HEK293 (cell line): Measurements from ENCODE around the gene MED8.

ENCODE experiments used
- CTCF ChIP-seq: fragments of 450-650 bp; formaldehyde crosslinking; IDR thresholded peaks from 2 replicates; pipeline ENCODE4 v1.5.1; 2016; ENCODE audit warnings: missing biosample characterization, missing genetic modification characterization
- KLF10 ChIP-seq: fragments of 450-650 bp; IDR thresholded peaks from 2 replicates; pipeline ENCODE4 v1.5.1; 2018; ENCODE audit warnings: missing biosample characterization, mild to moderate bottlenecking, missing genetic modification characterization
- ZBTB11 ChIP-seq: fragments of 450-650 bp; formaldehyde crosslinking; conservative IDR thresholded peaks from 2 replicates; pipeline ENCODE4 v1.5.1; 2016; ENCODE audit warnings: low read depth, missing biosample characterization, missing genetic modification characterization
- ZNF274 ChIP-seq, 2 experiments: fragments of 200-500 bp in 1 of 2; fragments of 450-650 bp in 1 of 2; sonication (Bioruptor generic) in 1 of 2; formaldehyde crosslinking in 1 of 2; IDR thresholded peaks; 2 replicates each; pipeline versions ENCODE4 v1.5.1 to v1.6.1; 2014 to 2016; ENCODE audit warnings: borderline replicate concordance in 1 of 2, inconsistent platforms in 1 of 2, low read length in 1 of 2, missing biosample characterization in 1 of 2, missing genetic modification characterization in 1 of 2
- ZNF302 ChIP-seq: fragments of 450-650 bp; formaldehyde crosslinking; IDR thresholded peaks from 2 replicates; pipeline ENCODE4 v1.5.1; 2016; ENCODE audit warnings: missing biosample characterization, missing genetic modification characterization, low read depth

- TF ChIP-seq ZNF302 (tag by site-specific recombination) (no peak), ZNF274 (IDR thresholded peaks at IDR 0.05; ENCODE audit: low read length) (no peak), ZNF274 (tag by site-specific recombination; IDR thresholded peaks at IDR 0.05; ENCODE audit: borderline replicate concordance) (no peak), ZBTB11 (tag by site-specific recombination) (no peak), CTCF (no peak), KLF10 (tag by site-specific recombination) (no peak)
These were observed 22.3 kb downstream of the MED8 start for GRCh38 chr1:43367026-43367903.
